GM12801 (cell line): Measurements from ENCODE around the gene CRYBA4.

Experiments
- CTCF ChIP-seq: IDR thresholded peaks from one replicate; pipeline ENCODE4 v1.5.1; 2011; ENCODE audit warnings: control low read depth; ENCODE audit not compliant: insufficient read length; ENCODE audit errors: extremely low read depth

The CRYBA4 gene

GRCh38 chr22:26634189-26634588 is 12.4 kb downstream of the CRYBA4 start:
- no peak for TF ChIP-seq CTCF

DNA sequence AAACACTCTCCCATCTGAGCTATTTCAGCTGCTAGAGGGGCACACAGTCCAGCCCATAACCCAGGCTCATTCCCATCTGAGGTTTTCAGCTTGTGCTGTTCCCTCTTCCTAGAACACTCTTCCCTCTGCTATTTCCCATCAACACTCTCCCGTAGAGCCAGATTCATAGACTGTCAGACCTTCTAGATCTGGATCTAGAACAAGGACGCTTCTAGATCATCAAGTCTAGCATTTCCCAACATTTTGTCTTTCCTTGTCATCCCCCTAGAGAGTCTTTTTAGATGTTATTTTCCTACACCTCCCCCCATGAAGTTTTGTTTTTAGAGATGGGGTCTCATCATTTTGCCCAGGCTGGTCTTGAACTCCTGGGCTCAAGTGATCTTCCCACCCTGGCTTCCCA is 13.4 kb downstream of the CRYBA4 start:
- TF ChIP-seq CTCF = no peak

DNA sequence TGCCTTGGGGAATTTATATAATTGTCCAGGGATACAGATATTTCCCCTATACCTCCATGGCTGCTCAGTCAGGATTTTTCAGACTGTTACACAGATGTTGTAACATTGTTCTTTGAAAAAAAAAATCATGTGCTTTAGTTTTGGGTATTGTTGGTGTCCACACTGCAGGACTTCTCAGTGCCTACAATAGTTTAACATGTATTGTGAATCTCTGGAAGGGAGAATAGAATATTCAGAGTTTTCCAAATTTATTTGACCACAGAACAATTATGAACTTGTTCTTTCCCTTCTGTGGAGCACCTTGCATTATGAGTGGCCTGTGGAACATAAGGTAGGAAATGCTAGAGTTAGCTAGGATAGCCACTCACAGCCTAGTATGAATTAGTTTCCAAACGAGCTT is 14.5 kb downstream of the CRYBA4 start:
- TF ChIP-seq CTCF = no peak

DNA sequence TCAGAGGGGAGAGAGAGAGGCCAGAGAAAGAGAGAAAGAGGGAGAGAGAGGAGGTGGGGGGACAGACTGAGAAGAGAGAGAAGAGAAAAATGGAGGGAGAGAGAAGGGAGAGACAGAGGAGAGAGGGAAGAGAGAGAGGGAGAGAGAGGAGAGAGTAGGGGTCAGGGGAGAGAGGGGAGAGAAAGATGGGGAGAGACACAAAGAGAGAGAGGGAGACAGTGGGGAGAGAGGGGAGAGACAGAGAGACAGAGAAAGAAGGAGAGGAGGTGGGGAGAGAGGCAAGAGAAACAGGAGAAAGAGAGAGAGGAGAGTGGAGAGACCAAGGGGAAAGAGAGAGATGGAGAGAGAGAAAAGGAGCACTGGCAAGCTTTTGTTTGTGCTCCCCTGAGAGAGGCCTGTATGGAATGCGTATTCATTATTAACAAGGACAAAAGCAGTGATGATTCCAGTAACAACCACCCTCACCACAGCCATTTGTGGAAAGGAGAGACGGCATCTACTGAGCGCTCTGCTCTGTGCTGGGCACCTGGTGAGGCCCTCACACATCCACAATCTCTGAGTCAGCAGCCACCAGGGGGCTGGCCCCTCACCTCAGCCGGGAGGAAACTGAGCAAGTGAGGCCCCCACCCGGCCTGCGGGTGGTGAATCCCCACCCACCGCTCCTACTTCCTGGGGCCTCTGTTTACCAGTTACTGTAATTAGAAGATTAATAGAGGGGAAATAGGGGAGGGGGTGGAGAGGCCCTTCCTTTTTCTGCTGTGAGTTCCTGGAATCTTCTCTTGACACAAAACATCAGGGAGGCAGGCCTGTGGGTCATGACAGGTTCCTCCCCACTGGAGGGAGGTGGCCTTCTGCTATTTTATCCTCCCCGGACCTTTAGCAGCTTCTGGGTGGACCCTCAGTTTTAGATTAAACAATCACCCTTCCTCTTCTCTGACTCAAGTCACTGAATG is 21.0 kb downstream of the CRYBA4 start:
- no peak for TF ChIP-seq CTCF

DNA sequence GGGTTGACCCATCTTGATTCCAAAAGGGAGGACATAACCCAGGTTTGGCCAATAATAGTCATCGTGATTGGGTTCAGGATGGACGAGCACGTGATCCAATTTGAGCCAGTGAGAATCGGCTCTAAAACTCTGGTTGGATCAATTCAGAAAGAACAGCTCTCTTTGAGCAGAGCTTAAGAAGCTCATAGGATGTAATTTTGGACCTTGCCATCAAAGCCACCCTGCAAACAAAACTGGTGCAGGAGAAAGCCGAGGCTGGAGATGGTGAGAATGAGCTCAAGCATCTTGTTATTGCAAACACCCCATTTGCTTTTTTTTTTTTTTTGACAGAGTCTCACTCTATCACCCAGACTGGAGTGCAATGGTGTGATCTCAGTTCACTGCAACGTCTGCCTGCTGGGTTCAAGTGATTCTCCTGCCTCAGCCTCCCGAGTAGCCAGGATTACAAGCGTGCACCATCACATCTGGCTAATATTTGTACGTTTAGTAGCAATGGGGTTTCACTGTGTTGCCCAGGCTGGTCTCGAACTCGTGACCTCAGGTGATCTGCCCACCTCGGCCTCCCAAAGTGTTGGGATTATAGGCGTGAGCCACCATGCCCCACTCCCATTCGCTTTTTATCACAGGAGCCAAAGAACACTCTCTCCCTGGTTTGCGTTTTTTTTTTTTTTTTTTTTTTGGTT is 21.8 kb downstream of the CRYBA4 start:
- TF ChIP-seq CTCF = no peak

DNA sequence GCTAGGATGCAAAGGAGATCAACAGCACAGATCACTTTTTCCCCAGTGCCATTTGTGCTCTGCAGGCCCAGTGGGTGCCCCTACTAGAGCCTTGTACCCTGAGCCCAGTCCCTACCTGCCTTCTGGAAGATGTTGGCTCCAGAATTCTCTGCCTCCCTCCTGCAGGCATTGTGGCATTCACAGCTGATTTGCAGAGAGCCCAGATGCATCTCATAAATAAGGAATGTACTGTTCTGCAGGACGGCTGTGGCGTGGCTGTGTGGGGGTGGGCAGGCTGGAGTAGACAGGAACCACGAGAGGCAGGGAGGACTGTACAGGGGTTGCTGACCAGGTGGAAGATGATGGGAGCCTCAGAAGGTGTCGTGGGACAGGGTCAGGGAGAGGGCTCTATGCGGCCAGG is 24.4 kb downstream of the CRYBA4 start:
- TF ChIP-seq CTCF = no peak

DNA sequence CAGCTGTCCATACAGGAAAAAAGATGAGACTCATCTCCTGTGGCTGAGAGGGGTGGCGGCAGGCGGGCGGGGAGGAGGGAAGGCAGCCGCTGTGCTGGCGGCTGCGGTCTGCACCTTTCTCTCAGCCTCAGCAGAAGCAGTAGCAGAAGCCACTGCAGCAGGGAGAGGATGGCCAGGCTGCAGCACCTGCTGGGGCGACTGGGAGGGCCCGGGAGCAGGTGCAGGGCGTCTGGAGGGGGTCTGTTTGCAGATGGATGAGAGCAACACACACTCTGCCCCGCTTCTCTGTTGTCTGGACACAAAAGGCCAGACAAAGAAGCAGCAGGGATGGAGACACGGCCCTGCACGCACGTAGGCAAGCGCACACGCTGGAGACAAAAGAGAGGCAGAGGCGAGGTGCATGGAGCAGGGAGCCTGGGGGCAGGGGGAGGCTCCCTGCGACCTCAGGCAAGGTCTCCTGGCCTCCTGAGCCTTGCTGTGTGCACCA is 26.3 kb downstream of the CRYBA4 start:
- no peak for TF ChIP-seq CTCF
